ENCODE results near the gene OOSP3.
A peak's percentile ranks its signal among the peaks of the same experiment; 100 is the strongest.
"Not testable (repeated sequence)": the region's sequence is repeated elsewhere in the genome, so short reads cannot be mapped to it uniquely, and the experiment has no call there.

OOSP3 gene

GRCh38 chr11:59877784-59878183 lies 798 bp upstream of the OOSP3 start:
- DNase-seq = no peak

- DNase-seq = no peak
These were observed 985 bp downstream of the OOSP3 start for GRCh38 chr11:59879567-59879966.

GRCh38 chr11:59883597-59883996 lies 5.0 kb downstream of the OOSP3 start:
- DNase-seq = no peak

GRCh38 chr11:59887156-59887555 lies 8.6 kb downstream of the OOSP3 start:
- not testable (repeated sequence) for DNase-seq

GRCh38 chr11:59891781-59892181 lies 13.2 kb downstream of the OOSP3 start:
- DNase-seq = no peak

GRCh38 chr11:59894616-59895015 lies 16.0 kb downstream of the OOSP3 start:
- DNase-seq = no peak

- no peak for DNase-seq
These were observed 19.5 kb downstream of the OOSP3 start for GRCh38 chr11:59898046-59898445.

GRCh38 chr11:59898650-59899049 lies 20.1 kb downstream of the OOSP3 start:
- DNase-seq = no peak

- DNase-seq = no peak
These were observed 20.9 kb downstream of the OOSP3 start for GRCh38 chr11:59899532-59899931.

GRCh38 chr11:59900366-59901126 lies 22.0 kb downstream of the OOSP3 start:
- no peak for DNase-seq

GRCh38 chr11:59901306-59901705 lies 22.7 kb downstream of the OOSP3 start:
- no peak for DNase-seq

- not testable (repeated sequence) for DNase-seq
These were observed 25.0 kb downstream of the OOSP3 start for GRCh38 chr11:59903569-59903968.

- no peak for DNase-seq
These were observed 39.9 kb downstream of the OOSP3 start for GRCh38 chr11:59918480-59918879.

- DNase-seq = peak; percentile 35
These were observed 40.5 kb downstream of the OOSP3 start for GRCh38 chr11:59918987-59919589.

- DNase-seq = no peak
These were observed 45.2 kb downstream of the OOSP3 start for GRCh38 chr11:59923813-59924212.

- no peak for DNase-seq
These were observed 53.1 kb downstream of the OOSP3 start for GRCh38 chr11:59931688-59932087.

GRCh38 chr11:59938132-59938531 lies 59.5 kb downstream of the OOSP3 start, which contains the start of gene OOSP1:
Gene OOSP1 (plus strand): TSS chr11:59938432. CDS start chr11:59938455, 23 bp downstream.
- DNase-seq = no peak

- DNase-seq = no peak
These were observed 60.1 kb downstream of the OOSP3 start for GRCh38 chr11:59938718-59939117.

- no peak for DNase-seq
These were observed 60.9 kb downstream of the OOSP3 start for GRCh38 chr11:59939482-59939881.

GRCh38 chr11:59941091-59941490 lies 62.5 kb downstream of the OOSP3 start:
- no peak for DNase-seq

- DNase-seq = no peak
These were observed 65.6 kb downstream of the OOSP3 start for GRCh38 chr11:59943997-59944714.

- DNase-seq = no peak
These were observed 66.1 kb downstream of the OOSP3 start for GRCh38 chr11:59944720-59945119.
